Measurements from ENCODE around the gene ALDOA.

DNA sequence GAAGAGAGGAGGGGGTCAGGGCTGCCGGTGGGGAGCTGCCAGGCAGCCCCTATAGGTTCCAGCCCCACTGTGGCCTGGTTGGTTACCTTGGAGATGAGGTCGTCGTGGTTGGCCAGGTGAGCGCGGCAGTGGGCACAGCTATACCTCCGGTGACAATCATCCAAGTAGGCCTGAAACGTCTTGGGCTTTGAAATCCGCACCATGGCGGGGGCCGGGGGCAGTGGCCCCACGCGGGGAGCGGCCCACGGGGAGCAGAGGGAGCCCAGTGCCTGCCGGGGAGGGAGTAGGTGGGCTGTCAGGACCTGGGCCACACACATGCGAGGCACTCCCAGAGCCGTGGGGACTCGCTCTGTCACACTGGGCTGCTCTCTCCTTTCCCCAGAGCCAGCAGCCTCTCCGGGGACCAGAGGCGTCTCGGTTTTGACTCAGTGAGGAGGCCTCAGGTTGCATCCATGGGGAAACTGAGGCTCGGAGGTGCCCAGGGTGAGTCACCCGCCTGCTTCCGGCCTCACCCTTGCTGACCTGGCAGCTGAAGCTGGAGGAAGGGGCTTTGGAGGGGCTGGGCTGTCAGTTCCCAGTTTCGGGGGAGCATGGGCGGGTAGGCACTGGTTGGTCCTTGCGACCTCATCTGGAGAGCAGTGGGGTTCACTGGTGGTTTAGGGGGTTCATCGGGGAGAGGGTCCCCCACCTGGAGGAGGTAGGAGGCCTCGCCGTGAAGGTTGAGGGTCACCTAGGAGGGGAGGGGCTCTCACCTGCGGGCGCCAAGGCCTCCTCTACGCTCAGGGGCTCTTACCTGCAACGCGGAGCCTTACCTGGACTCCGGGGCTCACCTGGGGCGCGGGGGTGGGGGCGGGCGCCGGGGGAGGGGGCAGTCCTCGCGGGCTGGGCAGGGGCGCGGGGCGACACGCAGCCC is 29.9 kb downstream of the ALDOA start:
- TF ChIP-seq CTCF (IDR thresholded peaks at IDR 0.05) (no peak), POLR2AphosphoS5 (IDR thresholded peaks at IDR 0.05) (no peak), POLR2A (IDR thresholded peaks at IDR 0.05) (no peak)
